Neural progenitor cell (in vitro differentiated cells): ENCODE measurements around the gene EDC3.

Experiments
- CTCF ChIP-seq: fragments of 200-600 bp; sonication (generic); IDR thresholded peaks from 2 replicates; pipeline ENCODE4 v1.5.1; 2017; ENCODE audit warnings: antibody characterized with exemption, mild to moderate bottlenecking
- EZH2 ChIP-seq: fragments of 200-600 bp; sonication (generic); IDR thresholded peaks from 2 replicates; pipeline ENCODE4 v1.6.1; 2017; ENCODE audit warnings: antibody characterized with exemption, mild to moderate bottlenecking, moderate library complexity
- EZH2phosphoT487 ChIP-seq: fragments of 200-600 bp; sonication (generic); IDR thresholded peaks from 2 replicates; pipeline ENCODE4 v1.6.1; 2017; ENCODE audit warnings: antibody characterized with exemption

- TF ChIP-seq CTCF (no peak), EZH2 (no peak), EZH2phosphoT487 (no peak)
Observed at GRCh38 chr15:74628949-74629348, 66.9 kb downstream of the EDC3 start.
